ENCODE results near the gene UGGT1. TPM values are rescaled to one million over a fixed set of nuclear protein-coding genes. Genes with fewer than 3 reads are reported as not detected.
"Not testable (repeated sequence)": the region's sequence is repeated elsewhere in the genome, so short reads cannot be mapped to it uniquely, and the experiment has no call there.

Gene UGGT1
- total and polyA plus RNA-seq, 8 donors, result 33.1 to 72.0 (median 36.3) TPM

DNA sequence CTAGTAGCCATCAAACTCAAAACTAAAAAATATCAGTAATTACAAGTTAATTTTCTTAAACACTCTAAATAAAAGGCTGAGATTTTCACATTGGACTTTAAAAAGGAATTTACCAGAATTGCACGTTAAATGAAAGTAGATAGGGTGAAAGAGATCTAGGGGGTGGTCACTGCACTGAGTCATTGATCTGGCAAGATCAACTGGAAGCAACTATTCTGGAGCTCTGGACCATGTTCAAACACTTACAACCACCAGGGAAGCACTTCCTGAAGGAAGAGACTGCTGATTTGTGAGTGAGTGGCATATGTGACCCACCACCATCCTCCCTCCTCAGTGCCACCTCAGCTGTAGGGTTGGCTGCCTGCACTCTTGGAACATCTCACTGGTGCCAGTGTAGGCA lies 111.8 kb downstream of the UGGT1 start:
- no peak for DNase-seq
- TF ChIP-seq, protein P1, sequence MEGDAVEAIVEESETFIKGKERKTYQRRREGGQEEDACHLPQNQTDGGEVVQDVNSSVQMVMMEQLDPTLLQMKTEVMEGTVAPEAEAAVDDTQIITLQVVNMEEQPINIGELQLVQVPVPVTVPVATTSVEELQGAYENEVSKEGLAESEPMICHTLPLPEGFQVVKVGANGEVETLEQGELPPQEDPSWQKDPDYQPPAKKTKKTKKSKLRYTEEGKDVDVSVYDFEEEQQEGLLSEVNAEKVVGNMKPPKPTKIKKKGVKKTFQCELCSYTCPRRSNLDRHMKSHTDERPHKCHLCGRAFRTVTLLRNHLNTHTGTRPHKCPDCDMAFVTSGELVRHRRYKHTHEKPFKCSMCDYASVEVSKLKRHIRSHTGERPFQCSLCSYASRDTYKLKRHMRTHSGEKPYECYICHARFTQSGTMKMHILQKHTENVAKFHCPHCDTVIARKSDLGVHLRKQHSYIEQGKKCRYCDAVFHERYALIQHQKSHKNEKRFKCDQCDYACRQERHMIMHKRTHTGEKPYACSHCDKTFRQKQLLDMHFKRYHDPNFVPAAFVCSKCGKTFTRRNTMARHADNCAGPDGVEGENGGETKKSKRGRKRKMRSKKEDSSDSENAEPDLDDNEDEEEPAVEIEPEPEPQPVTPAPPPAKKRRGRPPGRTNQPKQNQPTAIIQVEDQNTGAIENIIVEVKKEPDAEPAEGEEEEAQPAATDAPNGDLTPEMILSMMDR (IDR thresholded peaks at IDR 0.05), result no peak
- ATAC-seq, result no peak

DNA sequence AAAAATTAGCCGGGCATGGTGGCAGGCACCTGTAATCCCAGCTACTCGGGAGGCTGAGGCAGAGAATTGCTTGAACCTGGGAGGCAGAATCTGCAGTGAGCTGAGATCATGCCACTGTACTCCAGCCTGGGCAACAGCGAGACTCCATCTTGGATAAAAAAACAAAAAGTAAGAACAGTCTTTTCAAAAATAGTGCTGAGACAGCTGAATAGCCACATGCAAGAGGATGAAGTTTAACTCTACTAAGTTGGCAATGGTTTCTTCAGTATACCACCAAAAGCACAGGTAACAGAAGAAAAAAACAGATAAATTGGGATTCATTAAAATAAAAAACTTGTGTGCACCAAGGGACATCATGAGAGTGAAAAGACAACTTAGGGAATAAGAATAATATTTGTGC lies 115.2 kb downstream of the UGGT1 start:
- Histone ChIP-seq H3K4me1 (no peaks in the 10 kb centered on the region), H3K27ac (no peak overlapping the region), H3K27me3 (no peaks in the 10 kb centered on the region), H3K4me3 (no peak overlapping the region), H3K9me3 (peaks cover 0 to 8% of the 10 kb centered on the region in 2 donors), H3K36me3 (no peaks in the 10 kb centered on the region)
- TF ChIP-seq, protein P1 (IDR thresholded peaks at IDR 0.05), result no peak
- ATAC-seq, result no peak
- intact Hi-C loops (cut with DNase I), result no loop called here
- no peak for DNase-seq

More for the DNA sequence above, 111.8 kb downstream of the UGGT1 start:
- intact Hi-C loops (cut with DNase I), result no loop called here
- H3K4me1 ChIP-seq, result no peaks in the 10 kb centered on the region
- H3K9me3 ChIP-seq, result peaks cover 0 to 2% of the 10 kb centered on the region in 2 donors
- H3K27me3 ChIP-seq, result no peaks in the 10 kb centered on the region
- H3K27ac ChIP-seq, result no peak overlapping the region
- H3K36me3 ChIP-seq, result no peaks in the 10 kb centered on the region
- no peak overlapping the region for H3K4me3 ChIP-seq

DNA sequence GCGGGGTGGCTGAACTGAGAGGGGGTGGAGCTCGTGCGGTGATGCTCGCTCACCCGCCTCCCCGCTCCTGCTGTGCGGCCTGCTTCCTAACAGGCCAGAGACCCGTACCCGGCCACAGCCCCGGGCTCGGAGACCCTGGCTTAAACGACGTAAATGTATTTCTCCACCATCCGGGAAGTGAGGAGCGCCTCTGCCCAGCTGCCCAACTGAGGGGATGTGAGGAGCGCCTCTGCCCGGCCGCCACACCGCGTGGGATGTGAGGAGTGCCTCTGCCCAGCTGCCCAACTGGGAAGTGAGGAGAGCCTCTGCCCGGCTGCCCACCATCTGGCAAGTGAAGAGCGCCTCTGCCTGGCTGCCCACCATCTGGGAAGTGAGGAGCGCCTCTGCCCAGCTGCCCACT lies 117.0 kb downstream of the UGGT1 start:
- intact Hi-C loops (cut with DNase I), result no loop called here
- no peak overlapping the region for H3K4me3 ChIP-seq
- DNase-seq (peak in 1 of 4 donors; percentile 75), ATAC-seq (no peak)
- no peak overlapping the region for H3K27ac ChIP-seq
- TF ChIP-seq, protein P1 (IDR thresholded peaks at IDR 0.05), result no peak
- H3K36me3 ChIP-seq, result no peaks in the 10 kb centered on the region
- no peaks in the 10 kb centered on the region for H3K27me3 ChIP-seq
- H3K4me1 ChIP-seq, result no peaks in the 10 kb centered on the region
- H3K9me3 ChIP-seq, result peaks cover 0 to 8% of the 10 kb centered on the region in 2 donors

DNA sequence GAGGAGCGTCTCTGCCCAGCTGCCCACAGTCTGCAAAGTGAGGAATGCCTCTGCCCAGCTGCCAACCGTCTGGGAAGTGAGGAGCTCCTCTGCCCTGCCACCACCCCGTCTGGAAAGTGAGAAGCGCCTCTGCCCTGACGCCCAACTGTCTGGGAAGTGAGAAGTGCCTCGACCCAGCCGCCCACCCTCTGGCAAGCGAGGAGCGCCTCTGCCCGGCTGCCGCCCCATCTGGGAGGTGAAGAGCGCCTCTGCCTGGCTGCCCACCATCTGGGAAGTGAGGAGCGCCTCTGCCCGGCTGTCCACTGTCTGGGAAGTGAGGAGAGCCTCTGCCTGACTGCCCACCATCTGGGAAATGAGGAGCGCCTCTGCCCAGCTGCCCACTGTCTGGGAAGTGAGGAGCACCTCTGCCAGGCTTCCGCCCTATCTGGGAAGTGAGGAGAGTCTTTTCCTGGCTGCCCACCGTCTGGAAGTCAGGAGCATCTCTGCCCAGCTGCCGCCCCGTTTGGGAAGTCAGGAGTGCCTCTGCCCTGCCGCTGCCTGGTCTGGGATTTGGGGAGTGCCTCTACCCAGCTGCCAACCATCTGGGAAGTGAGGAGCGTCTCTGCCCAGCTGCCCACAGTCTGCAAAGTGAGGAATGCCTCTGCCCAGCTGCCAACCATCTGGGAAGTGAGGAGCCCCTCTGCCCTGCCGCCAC lies 117.8 kb downstream of the UGGT1 start:
- H3K9me3 ChIP-seq; DNase-seq; H3K27me3 ChIP-seq; H3K4me1 ChIP-seq; H3K4me3 ChIP-seq; ATAC-seq; intact Hi-C loops (cut with DNase I); H3K36me3 ChIP-seq; H3K27ac ChIP-seq: not testable (repeated sequence)

DNA sequence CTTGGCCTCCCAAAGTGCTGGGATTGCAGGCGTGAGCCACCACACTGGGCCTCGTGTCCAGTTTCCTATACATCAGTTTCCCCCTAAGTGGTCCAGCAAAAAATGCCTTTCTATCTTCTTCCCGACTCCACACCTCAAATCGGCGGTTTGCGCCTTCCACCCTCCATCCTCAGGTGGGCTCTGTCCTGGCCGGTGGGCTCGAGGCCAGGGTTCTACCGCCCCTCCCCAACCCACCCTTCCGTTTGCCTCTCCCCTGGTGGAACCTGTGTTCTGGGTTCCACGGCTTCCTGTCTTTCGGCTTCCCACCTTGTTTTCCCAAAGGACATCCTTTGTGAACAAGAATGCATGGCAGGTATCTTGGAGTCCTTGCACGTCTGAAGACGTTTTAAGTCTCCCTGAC lies 123.3 kb downstream of the UGGT1 start:
- TF ChIP-seq, protein P1 (IDR thresholded peaks at IDR 0.05), result no peak

More for the DNA sequence above, 123.3 kb downstream of the UGGT1 start:
- H3K9me3 ChIP-seq, result peaks cover 0 to 2% of the 10 kb centered on the region in 2 donors
- no peak for ATAC-seq
- intact Hi-C loops (cut with DNase I), result no loop called here
- H3K36me3 ChIP-seq, result no peaks in the 10 kb centered on the region
- H3K4me3 ChIP-seq, result no peak overlapping the region
- H3K4me1 ChIP-seq, result peaks cover 0 to 5% of the 10 kb centered on the region in 2 donors
- DNase-seq, result no peak
- no peak overlapping the region for H3K27ac ChIP-seq
- H3K27me3 ChIP-seq, result no peaks in the 10 kb centered on the region
